Measurements from ENCODE around the gene SP2. TPM values are rescaled to one million over a fixed set of nuclear protein-coding genes. Genes with fewer than 3 reads are reported as not detected.

SP2 gene
- total and polyA plus RNA-seq, 4 donors: 1.6 to 25.9 (median 14.4) TPM

DNA sequence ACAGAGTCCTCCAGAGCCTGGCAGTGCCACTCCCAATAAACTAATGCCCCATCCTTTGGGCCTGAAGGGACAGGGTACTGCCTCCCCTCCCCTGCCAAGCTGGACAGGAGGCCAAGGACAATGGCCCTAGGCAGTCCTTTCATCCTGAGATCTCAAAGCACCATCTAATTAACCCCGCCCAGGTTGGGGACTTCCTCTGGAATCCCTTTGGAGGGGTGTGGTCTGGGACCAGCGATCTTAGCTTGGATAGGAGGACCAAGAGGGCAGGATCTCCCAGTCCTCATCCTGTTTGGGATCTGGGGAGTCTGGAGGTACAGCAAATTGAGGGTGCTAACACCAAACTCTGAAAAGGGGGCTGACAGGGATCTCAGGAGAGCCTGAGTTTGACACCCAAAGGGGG, 26.9 kb upstream of the SP2 start:
- WGBS (ENCODE audit: insufficient coverage): 13% methylated on average over 1 of the region's 2 CpGs
- Histone ChIP-seq H3K27ac (ENCODE audit: low read depth, low read length) (no peak overlapping the region), H3K4me1 (ENCODE audit: control insufficient read depth, insufficient read depth, low read length) (peaks cover 22% of the 10 kb centered on the region), H3K27me3 (ENCODE audit: control insufficient read depth, insufficient read depth, low read length) (peaks cover 60% of the 10 kb centered on the region), H3K36me3 (ENCODE audit: control insufficient read depth, insufficient read depth, low read length) (no peaks in the 10 kb centered on the region), H3K4me3 (ENCODE audit: low read depth, low read length) (no peak overlapping the region), H3K9me3 (ENCODE audit: control insufficient read depth, insufficient read depth, low read length) (no peaks in the 10 kb centered on the region)
- no peak for DNase-seq (ENCODE audit: low read depth in 4 of 6, low spot score in 6 of 6)

DNA sequence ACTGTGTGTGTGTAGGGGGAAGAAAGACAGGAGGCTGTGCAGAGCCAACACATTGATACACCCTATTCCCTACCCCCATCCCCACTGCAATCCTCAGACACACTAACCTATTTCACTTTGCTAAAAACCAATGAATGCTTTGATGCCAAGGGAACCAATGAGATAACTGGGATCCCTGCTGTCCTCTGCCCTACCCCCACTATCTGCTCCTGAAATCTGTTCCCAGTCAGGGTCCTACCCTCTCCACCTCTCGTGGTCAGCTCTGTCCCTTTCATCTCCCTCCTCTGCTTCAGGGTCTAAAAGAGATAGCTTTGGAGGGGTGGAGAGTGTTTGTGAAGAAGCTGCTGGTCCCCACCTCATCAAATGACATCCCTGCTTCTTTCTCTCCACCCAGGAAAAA, 26.0 kb upstream of the SP2 start:
- DNase-seq (ENCODE audit: low read depth in 4 of 6, low spot score in 6 of 6): no peak
- Histone ChIP-seq H3K27ac (ENCODE audit: low read depth, low read length) (no peak overlapping the region), H3K4me3 (ENCODE audit: low read depth, low read length) (no peak overlapping the region), H3K27me3 (ENCODE audit: control insufficient read depth, insufficient read depth, low read length) (peaks cover 68% of the 10 kb centered on the region), H3K4me1 (ENCODE audit: control insufficient read depth, insufficient read depth, low read length) (peaks cover 20% of the 10 kb centered on the region), H3K36me3 (ENCODE audit: control insufficient read depth, insufficient read depth, low read length) (no peaks in the 10 kb centered on the region), H3K9me3 (ENCODE audit: control insufficient read depth, insufficient read depth, low read length) (no peaks in the 10 kb centered on the region)
- no CpG with 5 or more reads among the region's 1 CpG for WGBS (ENCODE audit: insufficient coverage)

DNA sequence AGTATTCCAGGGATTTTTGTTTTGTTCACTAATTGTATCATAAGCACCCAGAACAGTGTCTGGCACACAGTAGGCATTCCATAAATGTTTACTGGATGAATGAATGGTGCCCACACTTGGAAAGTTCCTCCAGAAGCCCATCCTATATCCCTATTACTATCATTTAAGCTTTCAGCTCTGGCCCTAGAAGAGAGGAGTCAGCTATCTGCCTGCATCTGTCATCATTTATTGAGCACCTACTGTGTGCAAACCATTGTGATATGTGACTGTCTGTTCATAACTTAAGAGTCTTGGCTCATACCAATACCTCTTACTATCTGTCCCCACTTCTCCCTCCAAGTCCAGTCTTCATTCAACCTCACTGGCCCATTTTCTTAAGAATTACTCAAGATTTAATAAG, 25.0 kb upstream of the SP2 start:
- DNase-seq (ENCODE audit: low read depth in 4 of 6, low spot score in 6 of 6): no peak
- Histone ChIP-seq H3K4me1 (ENCODE audit: control insufficient read depth, insufficient read depth, low read length) (peaks cover 20% of the 10 kb centered on the region), H3K4me3 (ENCODE audit: low read depth, low read length) (no peak overlapping the region), H3K36me3 (ENCODE audit: control insufficient read depth, insufficient read depth, low read length) (no peaks in the 10 kb centered on the region), H3K27me3 (ENCODE audit: control insufficient read depth, insufficient read depth, low read length) (peaks cover 64% of the 10 kb centered on the region), H3K9me3 (ENCODE audit: control insufficient read depth, insufficient read depth, low read length) (no peaks in the 10 kb centered on the region), H3K27ac (ENCODE audit: low read depth, low read length) (no peak overlapping the region)

DNA sequence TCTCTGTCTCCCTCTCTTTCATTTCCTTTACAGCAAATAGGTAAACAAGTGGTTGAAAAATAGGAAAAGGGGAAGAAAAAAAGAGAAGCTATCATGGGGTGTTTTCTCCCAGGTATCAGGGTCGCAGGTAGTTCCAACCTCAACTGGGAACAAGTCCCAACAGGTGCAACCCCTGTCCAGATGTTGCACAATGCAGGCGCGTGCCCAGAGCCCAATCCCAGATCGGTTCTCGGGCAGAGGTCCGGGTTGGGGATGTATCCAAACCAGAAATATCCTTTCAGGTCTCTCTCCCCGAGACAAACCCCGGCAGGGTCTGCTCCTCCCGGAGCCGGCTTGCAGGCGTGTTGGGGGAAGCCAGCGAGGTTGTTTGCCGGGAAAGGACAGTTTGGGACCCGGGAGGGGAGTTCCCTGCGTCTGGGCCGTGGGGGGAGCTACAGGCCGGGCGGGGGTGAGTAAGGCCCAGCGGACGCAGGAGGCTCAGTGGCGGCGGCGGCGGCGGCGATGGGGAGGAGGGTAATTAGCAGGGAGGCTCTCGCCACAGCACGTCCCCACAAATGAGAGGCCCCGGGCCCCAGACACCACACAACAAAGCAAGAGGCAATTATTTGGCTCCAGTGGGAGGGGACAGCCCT, 23.9 kb upstream of the SP2 start:
- no peak for DNase-seq (ENCODE audit: low read depth in 4 of 6, low spot score in 6 of 6)
- WGBS (ENCODE audit: insufficient coverage): 8% methylated on average over 14 of the region's 29 CpGs
- no peaks in the 10 kb centered on the region for H3K36me3 ChIP-seq (ENCODE audit: control insufficient read depth, insufficient read depth, low read length)
- H3K27me3 ChIP-seq (ENCODE audit: control insufficient read depth, insufficient read depth, low read length): peaks cover 61% of the 10 kb centered on the region
- no peaks in the 10 kb centered on the region for H3K9me3 ChIP-seq (ENCODE audit: control insufficient read depth, insufficient read depth, low read length)
- no peak overlapping the region for H3K27ac ChIP-seq (ENCODE audit: low read depth, low read length)
- H3K4me1 ChIP-seq (ENCODE audit: control insufficient read depth, insufficient read depth, low read length): peaks cover 17% of the 10 kb centered on the region
- H3K4me3 ChIP-seq (ENCODE audit: low read depth, low read length): no peak overlapping the region

DNA sequence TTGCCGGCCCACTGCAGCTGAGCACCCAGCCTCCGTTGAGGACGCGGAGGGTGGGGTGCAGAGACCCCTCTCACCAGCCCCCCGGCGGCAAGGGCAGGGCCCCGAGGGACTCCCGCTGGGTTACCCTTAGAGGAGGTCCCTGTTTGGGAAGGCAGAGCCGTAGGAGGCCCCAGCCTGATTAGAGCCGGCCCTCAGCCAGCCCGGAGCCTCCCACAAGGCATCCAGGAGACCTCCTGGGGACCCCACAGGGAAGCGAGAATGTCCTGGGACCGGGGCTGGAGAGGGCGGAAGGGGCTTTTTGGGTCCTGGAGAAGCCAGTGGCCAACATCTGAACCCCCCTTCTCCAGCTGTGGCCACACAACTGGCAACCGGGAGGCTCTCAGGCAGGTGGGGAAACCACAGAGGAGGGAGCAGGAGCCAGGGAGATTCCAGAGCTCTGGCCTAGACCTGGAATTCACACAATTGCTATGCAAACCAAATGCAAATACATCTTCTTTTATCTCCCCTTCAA, 23.3 kb upstream of the SP2 start:
- Histone ChIP-seq H3K4me1 (ENCODE audit: control insufficient read depth, insufficient read depth, low read length) (peaks cover 23% of the 10 kb centered on the region), H3K4me3 (ENCODE audit: low read depth, low read length) (no peak overlapping the region), H3K9me3 (ENCODE audit: control insufficient read depth, insufficient read depth, low read length) (no peaks in the 10 kb centered on the region), H3K27me3 (ENCODE audit: control insufficient read depth, insufficient read depth, low read length) (peaks cover 65% of the 10 kb centered on the region), H3K27ac (ENCODE audit: low read depth, low read length) (no peak overlapping the region), H3K36me3 (ENCODE audit: control insufficient read depth, insufficient read depth, low read length) (no peaks in the 10 kb centered on the region)
- no peak for DNase-seq (ENCODE audit: low read depth in 4 of 6, low spot score in 6 of 6)
- 13% methylated on average over 13 of the region's 15 CpGs for WGBS (ENCODE audit: insufficient coverage)

DNA sequence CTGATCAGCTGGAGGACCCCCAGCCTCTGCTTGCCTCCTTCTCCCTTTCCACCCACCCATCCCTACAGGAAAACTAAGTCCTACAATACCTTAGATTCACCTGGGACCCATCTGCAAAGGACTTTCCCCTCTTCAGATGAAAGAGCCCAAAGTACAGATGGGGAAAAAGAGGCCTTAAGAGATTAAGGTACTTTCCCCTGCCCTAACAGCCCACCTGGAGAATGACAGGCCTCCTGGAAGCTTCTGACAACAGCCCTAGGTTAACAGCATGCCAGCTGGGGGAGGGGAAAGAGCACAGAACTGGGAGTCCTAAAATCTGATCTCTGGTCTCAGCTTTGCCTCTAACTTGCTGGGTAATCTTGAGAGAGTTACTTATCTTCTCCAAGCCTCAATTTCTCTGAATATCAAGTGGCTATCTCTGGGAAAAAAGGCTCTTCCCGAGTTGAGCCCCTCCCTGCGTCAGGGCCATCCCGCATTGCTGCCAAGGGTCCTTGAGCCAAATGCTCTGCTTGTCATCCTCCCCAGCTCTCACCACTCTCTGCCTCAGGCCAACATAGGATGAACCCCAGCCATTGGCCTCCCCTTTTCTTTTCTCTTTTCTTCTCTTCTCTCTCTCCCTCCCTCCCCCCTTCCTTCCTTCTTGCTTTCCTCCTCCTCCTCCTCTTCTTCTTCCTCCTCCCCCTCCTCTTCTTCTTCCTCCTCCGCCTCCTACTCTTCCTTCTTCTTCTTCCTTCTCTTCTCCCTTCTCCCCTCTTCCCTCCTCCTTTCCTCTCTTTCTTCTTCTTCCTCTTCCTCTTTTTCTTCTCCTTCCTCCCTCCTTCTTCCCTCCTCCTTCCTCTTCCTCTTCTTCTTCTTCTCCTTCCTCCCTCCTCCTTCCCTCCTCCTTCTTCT, 22.6 kb upstream of the SP2 start:
- Histone ChIP-seq H3K36me3 (ENCODE audit: control insufficient read depth, insufficient read depth, low read length) (no peaks in the 10 kb centered on the region), H3K4me3 (ENCODE audit: low read depth, low read length) (no peak overlapping the region), H3K4me1 (ENCODE audit: control insufficient read depth, insufficient read depth, low read length) (peaks cover 24% of the 10 kb centered on the region), H3K27ac (ENCODE audit: low read depth, low read length) (no peak overlapping the region), H3K9me3 (ENCODE audit: control insufficient read depth, insufficient read depth, low read length) (no peaks in the 10 kb centered on the region), H3K27me3 (ENCODE audit: control insufficient read depth, insufficient read depth, low read length) (peaks cover 66% of the 10 kb centered on the region)
- 64% methylated on average over 4 of the region's 4 CpGs for WGBS (ENCODE audit: insufficient coverage)
- no peak for DNase-seq (ENCODE audit: low read depth in 4 of 6, low spot score in 6 of 6)

DNA sequence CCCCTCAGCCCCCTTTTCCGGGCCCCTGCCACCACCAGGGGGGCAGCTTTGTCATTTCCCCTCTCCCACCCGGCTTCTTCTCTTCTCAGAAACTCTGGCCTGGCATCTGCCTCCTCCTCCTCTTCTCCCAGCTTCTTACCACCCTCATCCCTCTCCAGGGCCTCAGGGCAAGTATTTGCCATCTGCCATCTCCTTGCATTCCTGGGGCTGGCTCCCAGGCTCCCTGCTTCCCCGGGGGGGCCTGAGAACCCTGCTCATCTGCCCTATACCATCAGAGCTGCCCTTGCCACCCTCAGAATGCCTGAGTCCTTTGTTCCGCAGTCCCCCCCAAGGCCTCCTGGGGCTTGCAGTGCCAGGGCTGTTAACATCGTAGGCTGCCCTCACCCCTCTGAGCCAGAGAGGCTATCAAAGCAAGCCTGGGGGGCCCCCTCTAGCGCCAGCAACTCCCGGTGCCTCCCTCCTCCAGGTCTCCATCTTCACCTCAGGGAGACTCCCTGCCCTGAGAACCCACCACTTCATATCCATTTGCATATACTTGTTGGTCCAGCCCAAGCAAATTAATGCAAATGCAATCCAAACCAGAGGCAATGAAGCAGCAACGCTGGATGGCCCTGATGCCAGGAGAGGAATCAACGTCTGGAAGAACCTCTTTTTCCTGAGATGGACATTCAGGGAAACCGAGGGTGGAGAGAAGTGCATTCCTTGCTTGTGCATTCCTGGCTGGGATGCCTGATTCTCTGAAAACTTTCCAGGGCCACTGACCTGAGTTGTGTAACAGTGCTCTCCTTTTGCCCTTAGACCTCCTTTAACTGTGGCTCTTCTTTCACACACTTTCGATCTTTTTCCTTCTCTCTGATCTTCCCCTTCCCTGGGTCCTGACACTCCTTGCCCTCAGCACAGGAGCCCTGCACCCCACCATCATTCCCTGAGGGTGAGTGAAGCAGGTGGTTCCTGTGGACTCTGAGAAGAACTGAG, 20.7 kb upstream of the SP2 start:
- no peak for DNase-seq (ENCODE audit: low read depth in 4 of 6, low spot score in 6 of 6)
- no peak overlapping the region for H3K4me3 ChIP-seq (ENCODE audit: low read depth, low read length)
- H3K36me3 ChIP-seq (ENCODE audit: control insufficient read depth, insufficient read depth, low read length): no peaks in the 10 kb centered on the region
- no peak overlapping the region for H3K27ac ChIP-seq (ENCODE audit: low read depth, low read length)
- peaks cover 21% of the 10 kb centered on the region for H3K4me1 ChIP-seq (ENCODE audit: control insufficient read depth, insufficient read depth, low read length)
- H3K9me3 ChIP-seq (ENCODE audit: control insufficient read depth, insufficient read depth, low read length): no peaks in the 10 kb centered on the region
- 34% methylated on average over 10 of the region's 11 CpGs for WGBS (ENCODE audit: insufficient coverage)
- H3K27me3 ChIP-seq (ENCODE audit: control insufficient read depth, insufficient read depth, low read length): peaks cover 54% of the 10 kb centered on the region

DNA sequence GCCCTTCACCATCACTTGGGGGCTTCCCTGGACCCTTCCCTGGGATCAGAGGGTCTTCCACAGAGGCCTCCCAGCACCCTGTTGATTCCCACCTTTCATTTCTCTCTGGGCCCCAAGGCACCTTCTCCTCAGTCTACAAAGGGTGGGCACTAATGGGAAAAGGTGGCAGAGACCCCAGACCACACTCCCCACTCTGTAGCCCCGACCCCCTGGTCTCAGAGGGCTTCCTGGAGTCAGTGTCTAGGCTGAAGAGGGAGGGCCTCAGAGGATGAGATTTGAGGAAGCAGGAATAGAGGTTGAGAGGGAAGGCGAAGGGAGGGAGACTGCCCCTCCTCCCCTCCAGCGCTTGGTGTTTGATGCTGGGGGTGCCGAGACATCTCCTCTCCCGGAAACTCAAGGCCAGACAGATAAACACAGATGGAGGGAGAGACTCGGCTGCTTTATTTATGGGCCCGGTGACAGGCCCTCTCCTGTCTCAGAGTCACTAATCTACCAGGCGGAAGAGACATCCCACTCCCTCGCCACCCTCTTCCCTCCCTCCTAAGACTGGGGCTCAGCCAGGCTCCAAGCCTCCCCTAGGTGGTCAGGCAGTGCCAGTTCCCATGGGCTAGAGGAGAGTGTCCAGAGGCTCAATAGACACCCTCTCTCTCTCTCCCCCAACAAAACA, 18.5 kb upstream of the SP2 start:
- 0% methylated on average over 1 of the region's 9 CpGs for WGBS (ENCODE audit: insufficient coverage)
- H3K4me3 ChIP-seq (ENCODE audit: low read depth, low read length): no peak overlapping the region
- H3K27me3 ChIP-seq (ENCODE audit: control insufficient read depth, insufficient read depth, low read length): peaks cover 35% of the 10 kb centered on the region
- H3K9me3 ChIP-seq (ENCODE audit: control insufficient read depth, insufficient read depth, low read length): no peaks in the 10 kb centered on the region
- no peak overlapping the region for H3K27ac ChIP-seq (ENCODE audit: low read depth, low read length)
- H3K36me3 ChIP-seq (ENCODE audit: control insufficient read depth, insufficient read depth, low read length): no peaks in the 10 kb centered on the region
- no peak for DNase-seq (ENCODE audit: low read depth in 4 of 6, low spot score in 6 of 6)
- H3K4me1 ChIP-seq (ENCODE audit: control insufficient read depth, insufficient read depth, low read length): peaks cover 17% of the 10 kb centered on the region
